Activated naive CD4-positive, alpha-beta T cell treated with anti-CD3 and anti-CD28 coated beads, Interleukin-2, amount 10 ng/mL, durations not matched to agents 7 days and 5 days (primary cell): Measurements from ENCODE around the gene ALG14.
A peak's percentile ranks its signal among the peaks of the same experiment; 100 is the strongest.
"Not testable (repeated sequence)": the region's sequence is repeated elsewhere in the genome, so short reads cannot be mapped to it uniquely, and the experiment has no call there.

ENCODE experiments used
- CTCF ChIA-PET: fragments of 350-600 bp; sonication (Branson Sonifier 250); formaldehyde crosslinking; loops from one replicate; lab custom pipeline; 2021; ENCODE audit warnings: antibody characterized with exemption; lab: Charles Lee
- DNase-seq: peaks from one replicate; pipeline ENCODE4 v3.0.0-alpha.2; 2020
- H3K27ac Mint-ChIP-seq: one replicate; pipeline ENCODE4 v1.8.0; 2021; ENCODE audit warnings: mild to moderate bottlenecking, moderate library complexity, mixed read lengths
- H3K27me3 Mint-ChIP-seq: one replicate; pipeline ENCODE4 v1.8.0; 2021; ENCODE audit warnings: mild to moderate bottlenecking, mixed read lengths
- H3K36me3 Mint-ChIP-seq: one replicate; pipeline ENCODE4 v1.8.0; 2021; ENCODE audit warnings: mixed read lengths
- H3K4me1 Mint-ChIP-seq: one replicate; pipeline ENCODE4 v1.8.0; 2021; ENCODE audit warnings: mixed read lengths
- H3K4me3 Mint-ChIP-seq: one replicate; pipeline ENCODE4 v1.8.0; 2021; ENCODE audit warnings: mild to moderate bottlenecking, moderate library complexity, mixed read lengths
- H3K9me3 Mint-ChIP-seq: one replicate; pipeline ENCODE4 v1.8.0; 2021; ENCODE audit warnings: mixed read lengths

ALG14 gene

GRCh38 chr1:95096218-95096841 is 23.6 kb upstream of the ALG14 start:
- CTCF ChIA-PET, result no interaction called here
- Mint-ChIP-seq H3K27ac (no peak overlapping the region), H3K27me3 (peaks cover 3% of the 10 kb centered on the region), H3K4me1 (no peaks in the 10 kb centered on the region), H3K36me3 (no peaks in the 10 kb centered on the region), H3K9me3 (no peaks in the 10 kb centered on the region), H3K4me3 (no peak overlapping the region)
- no peak for DNase-seq

GRCh38 chr1:95095833-95096217 is 23.1 kb upstream of the ALG14 start:
- DNase-seq, result no peak
- Mint-ChIP-seq H3K9me3 (no peaks in the 10 kb centered on the region), H3K27me3 (peaks cover 7% of the 10 kb centered on the region), H3K27ac (no peak overlapping the region), H3K4me3 (no peak overlapping the region), H3K4me1 (no peaks in the 10 kb centered on the region), H3K36me3 (no peaks in the 10 kb centered on the region)
- CTCF ChIA-PET, result no interaction called here

DNA sequence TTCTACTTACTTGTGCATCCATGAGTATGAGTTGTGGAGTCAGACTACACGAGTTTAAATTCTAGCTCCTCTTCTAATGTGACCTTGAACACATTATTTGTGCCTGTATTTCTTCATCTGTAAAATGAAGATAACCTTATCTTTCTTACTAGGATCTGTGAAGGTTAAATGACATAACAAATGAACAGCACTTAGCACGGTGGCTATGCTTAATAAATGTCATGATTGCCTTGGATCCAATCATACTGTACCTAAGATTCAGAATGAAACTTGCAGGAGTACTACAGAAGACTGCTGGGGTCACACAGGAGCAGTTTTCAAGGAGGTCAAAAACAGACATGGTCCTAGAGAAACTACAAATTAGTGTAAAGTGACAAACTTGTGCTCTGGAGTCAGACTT is 22.2 kb upstream of the ALG14 start:
- H3K9me3 Mint-ChIP-seq, result no peaks in the 10 kb centered on the region
- CTCF ChIA-PET, result no interaction called here
- H3K27me3 Mint-ChIP-seq, result peaks cover 10% of the 10 kb centered on the region
- DNase-seq, result no peak
- no peak overlapping the region for H3K4me3 Mint-ChIP-seq
- H3K27ac Mint-ChIP-seq, result no peak overlapping the region
- no peaks in the 10 kb centered on the region for H3K4me1 Mint-ChIP-seq
- H3K36me3 Mint-ChIP-seq, result no peaks in the 10 kb centered on the region

DNA sequence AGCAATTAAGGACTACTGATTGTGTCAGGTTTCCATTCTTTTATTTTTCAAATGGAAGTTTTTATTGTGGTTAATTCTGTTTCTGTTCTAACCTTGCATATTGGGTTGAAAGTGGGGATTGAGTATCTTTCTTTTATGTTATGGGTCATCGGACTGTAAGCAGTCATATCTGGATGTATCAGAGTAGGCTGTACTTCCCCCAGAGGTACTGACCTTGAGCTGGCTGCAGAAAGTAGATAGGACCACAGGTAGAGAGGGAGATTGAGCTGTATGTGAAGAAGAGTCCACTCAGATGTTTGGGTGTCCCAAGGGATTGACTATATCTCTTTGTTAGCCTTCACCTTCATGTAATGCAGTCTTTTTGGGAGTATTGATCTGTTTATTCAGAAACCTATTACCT is 20.5 kb upstream of the ALG14 start:
- Mint-ChIP-seq H3K4me3 (no peak overlapping the region), H3K27ac (no peak overlapping the region)

DNA sequence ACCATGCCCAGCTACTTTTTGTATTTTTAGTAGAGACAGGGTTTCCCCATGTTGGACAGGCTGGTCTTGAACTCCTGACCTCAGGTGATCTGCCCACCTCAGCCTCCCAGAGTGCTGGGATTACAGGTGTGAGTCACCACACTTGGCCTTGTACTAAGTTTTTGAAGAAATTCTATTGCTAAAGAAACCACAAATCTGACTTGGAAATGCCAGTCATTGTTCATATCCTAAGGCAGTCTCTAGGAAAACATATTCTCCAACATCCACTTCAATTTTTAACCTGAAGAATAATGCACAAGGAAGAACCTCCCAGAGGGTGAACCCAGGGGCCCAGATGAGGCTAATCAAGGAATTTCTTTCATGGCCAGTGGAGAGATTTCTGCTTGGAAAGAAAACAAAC is 20.1 kb upstream of the ALG14 start:
- DNase-seq, H3K36me3 Mint-ChIP-seq, H3K9me3 Mint-ChIP-seq, H3K4me3 Mint-ChIP-seq, H3K27ac Mint-ChIP-seq, H3K4me1 Mint-ChIP-seq: not testable (repeated sequence)
- CTCF ChIA-PET, result interaction anchor here (1.0 kb wide), 1 partner anchor 9 kb away, joined by 3 read pairs; no protein-coding TSS in a partner anchor
- H3K27me3 Mint-ChIP-seq, result peaks cover 22% of the 10 kb centered on the region

More for the DNA sequence above, 20.5 kb upstream of the ALG14 start:
- Mint-ChIP-seq H3K36me3 (no peaks in the 10 kb centered on the region), H3K4me1 (no peaks in the 10 kb centered on the region), H3K9me3 (no peaks in the 10 kb centered on the region), H3K27me3 (peaks cover 20% of the 10 kb centered on the region)
- DNase-seq, result no peak
- CTCF ChIA-PET, result interaction anchor here (1.0 kb wide), 1 partner anchor 9 kb away, joined by 3 read pairs; no protein-coding TSS in a partner anchor

GRCh38 chr1:95091290-95091689 is 18.5 kb upstream of the ALG14 start:
- H3K36me3 Mint-ChIP-seq, DNase-seq, H3K4me1 Mint-ChIP-seq, CTCF ChIA-PET, H3K27ac Mint-ChIP-seq, H3K9me3 Mint-ChIP-seq, H3K4me3 Mint-ChIP-seq: not testable (repeated sequence)
- peaks cover 24% of the 10 kb centered on the region for H3K27me3 Mint-ChIP-seq

GRCh38 chr1:95089650-95090287 is 17.0 kb upstream of the ALG14 start:
- Mint-ChIP-seq H3K36me3 (no peaks in the 10 kb centered on the region), H3K4me3 (no peak overlapping the region), H3K9me3 (no peaks in the 10 kb centered on the region), H3K4me1 (no peaks in the 10 kb centered on the region), H3K27ac (peak overlapping the region; percentile 55), H3K27me3 (peaks cover 33% of the 10 kb centered on the region)
- no peak for DNase-seq
- CTCF ChIA-PET, result interaction anchor here (0.6 kb wide), 1 partner anchor 12 kb away, joined by 3 read pairs; no protein-coding TSS in a partner anchor

DNA sequence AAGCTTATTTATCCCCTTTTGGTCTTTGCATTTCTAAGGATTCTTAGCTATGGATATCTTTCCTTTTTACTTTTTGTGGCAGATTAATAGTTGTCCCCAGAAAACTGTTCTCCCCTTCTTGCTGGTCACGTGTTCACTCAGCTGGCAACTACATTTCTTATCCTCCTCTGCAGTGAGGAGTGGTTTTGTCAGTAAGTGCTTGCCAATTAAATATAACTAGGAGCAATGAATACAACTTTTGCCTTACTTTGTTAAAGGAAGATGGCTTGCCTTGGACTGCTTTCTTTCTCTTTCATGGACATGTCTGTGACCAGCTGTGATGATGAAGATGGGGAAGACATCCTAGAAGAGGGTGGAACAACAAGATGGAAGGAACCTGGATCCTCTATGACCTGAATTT is 15.6 kb upstream of the ALG14 start:
- Mint-ChIP-seq H3K4me1 (no peaks in the 10 kb centered on the region), H3K9me3 (no peaks in the 10 kb centered on the region), H3K36me3 (no peaks in the 10 kb centered on the region), H3K4me3 (no peak overlapping the region), H3K27ac (no peak overlapping the region), H3K27me3 (peaks cover 33% of the 10 kb centered on the region)
- DNase-seq, result no peak
- CTCF ChIA-PET, result interaction anchor here (0.6 to 2.0 kb wide), 4 partner anchors 31 to 234 kb away, joined by 3 to 7 read pairs (median 4); no protein-coding TSS in a partner anchor

DNA sequence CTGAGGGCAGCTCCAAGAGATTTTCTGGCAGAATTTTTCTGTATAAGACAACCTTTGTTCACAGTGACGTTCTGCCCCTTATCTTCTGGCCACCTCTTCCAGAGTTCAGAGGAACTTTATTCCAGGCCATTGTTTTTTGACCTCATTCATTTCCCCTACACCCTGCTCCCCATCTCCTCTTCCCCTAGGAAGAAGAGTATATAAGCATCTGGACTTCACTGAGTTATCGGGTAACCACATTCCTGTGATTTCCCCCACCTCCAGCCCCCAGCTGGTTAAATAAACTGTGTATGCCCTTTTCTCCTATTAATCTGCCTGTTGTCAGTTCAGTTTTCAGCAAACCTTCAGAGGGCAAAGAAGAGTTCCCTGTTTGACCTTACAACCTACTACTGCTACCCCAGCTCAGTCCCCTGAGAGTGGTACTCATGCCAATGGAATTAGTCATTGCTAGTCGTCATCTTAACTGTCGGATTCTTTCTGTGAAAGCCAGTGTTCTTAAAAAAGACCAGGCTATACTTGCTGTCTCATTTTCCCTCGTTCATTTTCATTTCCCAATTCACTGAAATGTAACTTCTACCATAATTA is 14.3 kb upstream of the ALG14 start:
- no peaks in the 10 kb centered on the region for H3K9me3 Mint-ChIP-seq
- H3K27ac Mint-ChIP-seq, result no peak overlapping the region
- no peak for DNase-seq
- no peaks in the 10 kb centered on the region for H3K36me3 Mint-ChIP-seq
- CTCF ChIA-PET, result interaction anchor here (0.7 kb wide), 1 partner anchor 9 kb away, joined by 3 read pairs; no protein-coding TSS in a partner anchor
- no peaks in the 10 kb centered on the region for H3K4me1 Mint-ChIP-seq
- peaks cover 33% of the 10 kb centered on the region for H3K27me3 Mint-ChIP-seq
- no peak overlapping the region for H3K4me3 Mint-ChIP-seq

DNA sequence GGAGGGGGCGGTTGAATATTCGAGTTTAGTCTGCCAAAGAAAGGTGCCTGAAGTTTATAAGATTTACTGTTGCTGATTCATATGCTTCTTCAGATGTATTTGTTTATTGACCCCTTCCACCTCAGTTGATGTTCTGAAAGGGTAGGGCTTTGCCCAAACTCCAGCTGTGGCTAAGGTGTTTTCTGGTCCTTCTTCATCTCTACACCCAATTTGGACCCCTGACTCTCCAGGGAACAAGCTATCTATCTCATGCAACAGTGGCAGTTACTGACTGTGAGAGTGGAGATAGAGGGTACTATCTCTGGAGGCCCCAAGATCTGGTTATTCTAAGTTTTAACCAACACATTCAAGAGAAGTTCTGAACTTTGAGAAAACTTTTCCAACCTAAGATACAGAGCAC is 12.6 kb upstream of the ALG14 start:
- H3K36me3 Mint-ChIP-seq, result no peaks in the 10 kb centered on the region
- no peaks in the 10 kb centered on the region for H3K9me3 Mint-ChIP-seq
- no peak for DNase-seq
- H3K27me3 Mint-ChIP-seq, result peaks cover 30% of the 10 kb centered on the region
- H3K4me3 Mint-ChIP-seq, result no peak overlapping the region
- no peaks in the 10 kb centered on the region for H3K4me1 Mint-ChIP-seq
- H3K27ac Mint-ChIP-seq, result no peak overlapping the region
- CTCF ChIA-PET, result interaction anchor here (1.0 to 2.2 kb wide), 7 partner anchors 10 to 279 kb away, joined by 3 to 14 read pairs (median 4); partner anchors contain the start of genes ALG14 and RWDD3

DNA sequence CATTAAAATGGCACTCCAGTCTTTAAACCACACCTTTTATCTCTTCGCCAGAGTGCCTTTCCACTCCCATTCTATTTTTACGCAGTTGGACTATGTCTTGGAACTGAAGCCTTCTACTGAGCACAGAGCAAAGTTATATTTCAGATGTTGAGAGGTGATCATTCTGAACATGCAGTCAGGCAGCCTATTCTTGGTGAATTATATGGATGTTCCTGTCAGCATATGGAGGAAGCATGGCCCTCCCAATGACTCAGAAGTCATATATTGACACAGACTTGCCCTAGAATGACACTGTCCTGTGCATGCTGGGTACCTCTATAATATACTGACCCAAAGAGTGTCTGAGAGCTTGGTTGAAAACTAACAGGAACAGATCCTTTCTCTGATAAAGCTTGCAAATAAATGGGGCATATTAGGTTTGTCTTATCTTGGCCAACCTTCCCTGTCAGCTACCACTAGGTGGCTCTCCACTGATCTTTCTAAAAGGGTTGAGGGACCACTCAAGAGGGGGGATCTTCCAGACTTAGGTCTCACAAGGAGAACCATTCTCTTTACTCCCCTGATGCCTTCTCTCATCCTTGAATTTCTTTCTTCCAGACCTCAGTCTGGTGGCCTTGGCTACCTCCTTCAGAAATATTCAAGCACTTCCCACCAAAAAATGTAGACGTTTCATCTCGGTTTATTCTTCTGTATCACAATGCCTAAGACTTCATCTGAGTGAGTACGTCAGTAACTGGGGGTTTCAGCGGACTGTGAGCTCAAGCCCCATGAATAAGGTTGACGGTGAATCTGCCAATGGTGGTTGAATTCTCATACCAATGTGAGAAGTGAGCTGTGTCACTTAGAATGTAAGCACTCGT is 11.8 kb upstream of the ALG14 start:
- DNase-seq, result peak; percentile 30
- Mint-ChIP-seq H3K4me1 (no peaks in the 10 kb centered on the region), H3K4me3 (no peak overlapping the region), H3K27ac (no peak overlapping the region), H3K9me3 (no peaks in the 10 kb centered on the region), H3K36me3 (no peaks in the 10 kb centered on the region), H3K27me3 (peaks cover 23% of the 10 kb centered on the region)
- CTCF ChIA-PET, result interaction anchor here (0.6 to 2.2 kb wide), 11 partner anchors 8 to 481 kb away, joined by 3 to 14 read pairs (median 3); partner anchors contain the start of genes ALG14 and RWDD3

GRCh38 chr1:95080879-95081278 is 8.1 kb upstream of the ALG14 start:
- no peaks in the 10 kb centered on the region for H3K4me1 Mint-ChIP-seq
- CTCF ChIA-PET, result no interaction called here
- H3K4me3 Mint-ChIP-seq, result no peak overlapping the region
- H3K27me3 Mint-ChIP-seq, result peaks cover 11% of the 10 kb centered on the region
- H3K27ac Mint-ChIP-seq, result no peak overlapping the region
- H3K36me3 Mint-ChIP-seq, result no peaks in the 10 kb centered on the region
- no peaks in the 10 kb centered on the region for H3K9me3 Mint-ChIP-seq
- DNase-seq, result no peak

- CTCF ChIA-PET, result no interaction called here
Measured at GRCh38 chr1:95080446-95080845, 7.7 kb upstream of the ALG14 start.

DNA sequence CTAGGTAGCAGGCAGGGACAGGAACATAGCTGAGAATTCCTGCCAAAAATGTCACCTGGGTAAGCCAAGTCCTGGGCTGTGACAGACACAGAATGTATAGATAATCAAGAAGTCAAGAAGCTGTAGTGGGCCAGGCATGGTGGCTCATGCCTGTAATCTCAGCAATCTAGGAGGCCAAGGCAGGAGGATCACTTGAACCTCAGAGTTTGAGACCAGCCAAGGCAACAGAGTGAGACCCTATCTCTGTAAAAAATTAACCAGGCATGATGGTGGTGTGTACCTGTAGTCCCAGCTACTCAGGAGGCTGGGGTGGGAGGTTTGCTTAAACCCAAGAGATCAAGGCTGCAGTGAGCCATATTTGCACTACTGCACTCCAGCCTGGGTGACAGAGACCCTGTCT is 3.3 kb upstream of the ALG14 start:
- H3K9me3 Mint-ChIP-seq, result no peaks in the 10 kb centered on the region
- no peaks in the 10 kb centered on the region for H3K36me3 Mint-ChIP-seq
- no peak for DNase-seq
- CTCF ChIA-PET, result interaction anchor here (1.6 kb wide), 1 partner anchor 9 kb away, joined by 9 read pairs; no protein-coding TSS in a partner anchor
- H3K27ac Mint-ChIP-seq, result no peak overlapping the region
- H3K4me1 Mint-ChIP-seq, result peaks cover 17% of the 10 kb centered on the region
- no peak overlapping the region for H3K4me3 Mint-ChIP-seq
- peaks cover 5% of the 10 kb centered on the region for H3K27me3 Mint-ChIP-seq

More at GRCh38 chr1:95080446-95080845, 7.7 kb upstream of the ALG14 start:
- no peak for DNase-seq
- Mint-ChIP-seq H3K27me3 (peaks cover 9% of the 10 kb centered on the region), H3K27ac (no peak overlapping the region), H3K4me1 (no peaks in the 10 kb centered on the region), H3K4me3 (no peak overlapping the region), H3K36me3 (no peaks in the 10 kb centered on the region), H3K9me3 (no peaks in the 10 kb centered on the region)
